Lower leg skin (tissue), 3 donors: ENCODE data around the gene MLST8.

Source experiments
- CTCF ChIP-seq, 3 donors: fragments of 450-650 bp; IDR thresholded peaks; one replicate each; pipeline ENCODE4 v1.5.1; 2016; ENCODE audit warnings: antibody characterized with exemption in 3 of 3, mild to moderate bottlenecking in 3 of 3, moderate library complexity in 2 of 3
- POLR2A ChIP-seq, 2 donors: fragments of 450-650 bp; IDR thresholded peaks; one replicate each; pipeline ENCODE4 v1.6.1; 2016 to 2017; ENCODE audit warnings: antibody characterized with exemption in 2 of 2, mild to moderate bottlenecking in 1 of 2, moderate library complexity in 1 of 2

- TF ChIP-seq CTCF (IDR thresholded peaks at IDR 0.05) = no peak
- TF ChIP-seq POLR2A (IDR thresholded peaks at IDR 0.05) = no peak
Observed at GRCh38 chr16:2213817-2214718, 8.8 kb downstream of the MLST8 start.
